EL (cell line): ENCODE results near the gene SCGB1C1.
A peak's percentile ranks its signal among the peaks of the same experiment; 100 is the strongest.
"Not testable (repeated sequence)": the region's sequence is repeated elsewhere in the genome, so short reads cannot be mapped to it uniquely, and the experiment has no call there.

ENCODE experiments used
- DNase-seq: peaks from one replicate; pipeline ENCODE4 v3.0.0-alpha.2; 2016

SCGB1C1 gene

DNA sequence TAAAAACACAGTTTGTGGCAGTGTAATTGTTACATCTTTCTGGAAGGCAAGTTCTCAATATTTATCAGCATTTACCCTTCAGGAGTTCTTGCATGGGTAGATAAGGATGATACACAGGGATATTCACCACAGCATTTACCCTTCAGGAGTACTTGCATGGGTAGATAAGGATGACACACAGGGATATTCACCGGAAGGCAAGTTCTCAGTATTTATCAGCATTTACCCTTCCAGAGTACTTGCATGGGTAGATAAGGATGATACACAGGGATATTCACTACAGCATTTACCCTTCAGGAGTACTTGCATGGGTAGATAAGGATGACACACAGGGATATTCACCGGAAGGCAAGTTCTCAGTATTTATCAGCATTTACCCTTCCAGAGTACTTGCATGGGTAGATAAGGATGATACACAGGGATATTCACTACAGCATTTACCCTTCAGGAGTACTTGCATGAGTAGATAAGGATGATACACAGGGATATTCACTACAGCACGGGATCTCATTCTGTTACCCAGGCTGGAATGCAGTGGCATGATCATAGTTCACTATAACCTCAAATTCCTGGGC lies 27.9 kb downstream of the SCGB1C1 start:
- DNase-seq, result not testable (repeated sequence)

DNA sequence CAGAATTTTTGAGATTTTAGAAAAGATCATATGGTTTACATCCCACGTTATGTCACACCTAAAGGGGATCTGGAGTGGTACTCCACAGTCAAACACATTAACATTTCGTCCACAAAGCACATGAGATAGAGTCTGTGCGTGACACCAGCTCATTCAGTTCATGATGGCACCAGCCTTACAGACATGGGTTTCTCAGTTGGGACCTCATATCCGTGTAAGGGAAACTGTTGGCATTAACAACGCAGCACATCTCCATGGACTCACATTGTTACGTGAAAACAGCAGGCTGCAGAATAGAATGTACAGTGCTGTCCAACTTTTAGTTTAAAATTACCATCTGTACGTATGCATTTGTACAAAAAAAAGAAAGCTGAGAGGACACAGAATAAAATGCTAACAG lies 28.7 kb downstream of the SCGB1C1 start:
- DNase-seq, result no peak

- no peak for DNase-seq
Observed at GRCh38 chr11:221998-222789, 29.3 kb downstream of the SCGB1C1 start.

DNA sequence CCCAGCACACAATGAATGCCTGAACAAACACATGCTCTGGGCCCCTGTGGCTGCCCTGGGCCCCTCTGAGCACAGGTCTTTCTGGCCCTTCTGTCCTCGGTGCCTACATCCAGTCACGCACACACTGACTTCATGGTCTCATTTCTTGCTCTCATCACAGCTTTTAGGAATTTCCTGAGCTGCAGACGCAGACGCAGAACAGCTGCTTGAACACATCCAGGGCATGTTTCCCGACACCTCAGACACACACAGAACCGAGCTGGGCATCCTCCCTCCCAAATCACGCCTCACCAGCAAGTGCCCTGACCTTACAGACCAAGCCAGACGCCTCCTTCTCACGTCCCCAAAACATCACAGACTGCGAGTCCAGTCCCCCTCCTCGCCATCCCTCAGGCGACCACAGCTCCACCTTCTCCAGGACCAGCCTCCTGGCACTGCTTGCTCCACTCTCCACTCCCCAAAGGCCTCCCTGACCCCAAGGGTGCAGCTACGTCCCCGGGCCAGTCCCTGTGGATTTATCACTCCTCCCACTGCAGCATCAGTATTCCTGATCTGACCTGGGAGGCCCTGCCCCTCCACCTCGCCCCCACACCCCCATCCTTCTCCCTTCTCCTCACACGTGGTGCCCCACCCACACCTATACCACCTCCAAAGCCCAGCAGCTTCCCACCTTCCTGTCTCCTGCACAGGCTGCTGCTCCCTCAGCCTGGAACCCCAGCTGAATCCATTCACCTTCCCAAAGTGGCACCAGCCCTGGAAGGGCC lies 30.3 kb downstream of the SCGB1C1 start:
- DNase-seq, result no peak

DNA sequence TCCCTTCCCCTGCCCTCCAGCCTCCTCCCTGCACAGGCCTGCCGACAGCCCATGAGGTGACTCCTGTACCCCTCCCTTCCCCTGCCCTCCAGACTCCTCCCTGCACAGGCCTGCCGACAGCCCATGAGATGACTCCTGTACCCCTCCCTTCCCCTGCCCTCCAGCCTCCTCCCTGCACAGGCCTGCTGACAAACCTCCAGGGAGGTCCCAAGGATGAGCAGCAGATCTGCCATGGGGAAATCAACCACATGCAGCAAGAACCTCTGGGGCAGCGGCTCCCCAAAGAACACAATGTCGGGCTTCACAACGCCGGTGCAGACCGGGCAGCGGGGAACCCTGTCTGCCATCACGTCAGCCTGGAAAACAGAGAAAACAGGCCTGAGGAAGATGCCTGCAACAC lies 31.0 kb downstream of the SCGB1C1 start:
- no peak for DNase-seq

- no peak for DNase-seq
Observed at GRCh38 chr11:224424-224823, 31.5 kb downstream of the SCGB1C1 start.

GRCh38 chr11:225734-226453 lies 33.0 kb downstream of the SCGB1C1 start:
- DNase-seq, result no peak

DNA sequence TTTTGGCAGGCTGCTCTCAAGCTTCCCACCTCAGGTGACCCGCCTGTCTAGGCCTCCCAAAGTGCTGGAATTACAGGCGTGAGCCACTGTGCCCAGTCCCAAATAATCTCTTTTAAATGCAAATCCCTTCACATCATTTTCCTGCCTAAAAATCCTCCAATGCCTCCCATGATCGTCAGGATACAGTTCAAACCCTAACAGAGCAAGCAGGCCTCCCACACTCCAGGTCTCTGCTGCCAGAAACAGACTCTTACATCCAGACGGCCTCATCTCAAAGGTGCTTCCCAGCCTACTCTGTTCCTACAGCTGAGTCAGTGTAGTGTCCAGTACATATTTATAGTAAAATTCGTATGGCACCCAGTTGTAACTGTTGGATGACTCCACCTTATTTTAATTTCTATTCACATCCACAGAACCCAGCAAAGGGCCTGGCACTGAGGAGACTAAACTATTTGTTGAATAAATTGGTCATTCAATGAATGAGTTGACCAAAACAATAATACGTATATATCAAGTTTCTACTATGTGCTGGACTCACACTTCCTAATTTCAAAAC lies 35.0 kb downstream of the SCGB1C1 start:
- no peak for DNase-seq

- no peak for DNase-seq
Observed at GRCh38 chr11:230431-230830, 37.6 kb downstream of the SCGB1C1 start.

- no peak for DNase-seq
Observed at GRCh38 chr11:232783-233565, 40.1 kb downstream of the SCGB1C1 start.

DNA sequence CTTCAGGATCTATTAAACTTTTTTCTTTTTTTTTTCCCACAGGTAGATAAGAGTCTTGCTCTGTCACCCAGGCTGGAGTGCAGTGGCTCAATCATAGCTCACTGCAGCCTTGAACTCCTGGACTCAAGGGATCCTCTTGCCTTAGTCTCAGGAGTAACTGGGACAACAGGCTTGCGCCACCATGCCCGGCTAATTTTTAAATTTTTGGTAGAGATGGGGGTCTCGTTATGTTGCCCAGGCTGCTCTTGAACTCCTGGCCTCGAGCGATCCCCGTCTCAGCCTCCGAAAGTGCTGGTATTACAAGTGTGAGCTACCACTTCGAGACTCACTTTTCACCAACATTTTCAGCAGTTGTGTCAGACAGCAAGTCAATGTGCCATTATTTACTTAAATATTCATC lies 42.3 kb downstream of the SCGB1C1 start:
- DNase-seq, result no peak

DNA sequence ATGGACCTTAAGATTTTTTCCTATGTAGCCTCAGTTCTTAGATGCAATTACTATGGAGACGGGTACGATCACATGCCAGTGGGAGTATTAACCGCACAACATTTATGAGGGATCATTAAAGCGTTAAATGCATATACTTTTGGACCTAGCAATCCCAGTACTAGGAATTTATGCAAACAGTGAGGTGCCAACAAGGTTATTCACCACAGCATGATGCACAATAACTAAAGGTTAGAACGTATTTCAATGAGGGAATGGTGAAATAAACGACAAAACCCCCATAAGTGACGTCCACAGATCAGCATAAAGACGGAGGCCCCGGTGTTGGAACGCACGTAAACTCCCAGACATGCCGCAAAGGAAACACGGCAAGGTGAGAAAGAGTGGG lies 42.7 kb downstream of the SCGB1C1 start:
- DNase-seq, result no peak

GRCh38 chr11:235997-236773 lies 43.3 kb downstream of the SCGB1C1 start, which contains the start of gene SIRT3:
SIRT3 (minus strand) TSS chr11:236342; CDS start chr11:236328, 14 bp downstream.
- peak; percentile 78 for DNase-seq

- DNase-seq, result peak; percentile 86
Observed at GRCh38 chr11:236774-237767, 44.2 kb downstream of the SCGB1C1 start, which contains the start of gene PSMD13. PSMD13 (plus strand) TSS chr11:236976; CDS start chr11:237050, 74 bp downstream.

DNA sequence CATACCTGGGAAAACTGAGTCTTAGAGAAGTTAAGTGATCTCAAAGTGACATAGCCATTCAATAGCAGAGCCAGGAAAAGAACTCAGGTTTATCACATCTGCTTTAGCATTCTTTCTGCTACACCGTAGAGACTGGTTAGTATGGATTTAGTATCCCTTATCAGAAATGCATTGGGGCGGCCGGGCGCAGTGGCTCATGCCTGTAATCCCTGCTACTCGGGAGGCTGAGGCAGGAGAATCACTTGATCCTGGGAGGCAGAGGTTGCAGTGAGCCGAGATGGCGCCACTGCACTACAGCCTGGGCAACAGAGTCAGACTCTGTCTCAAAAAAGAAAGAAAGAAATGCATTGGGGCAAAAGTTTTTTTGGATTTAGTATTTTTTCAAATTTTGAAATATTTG lies 45.5 kb downstream of the SCGB1C1 start:
- DNase-seq, result not testable (repeated sequence)

DNA sequence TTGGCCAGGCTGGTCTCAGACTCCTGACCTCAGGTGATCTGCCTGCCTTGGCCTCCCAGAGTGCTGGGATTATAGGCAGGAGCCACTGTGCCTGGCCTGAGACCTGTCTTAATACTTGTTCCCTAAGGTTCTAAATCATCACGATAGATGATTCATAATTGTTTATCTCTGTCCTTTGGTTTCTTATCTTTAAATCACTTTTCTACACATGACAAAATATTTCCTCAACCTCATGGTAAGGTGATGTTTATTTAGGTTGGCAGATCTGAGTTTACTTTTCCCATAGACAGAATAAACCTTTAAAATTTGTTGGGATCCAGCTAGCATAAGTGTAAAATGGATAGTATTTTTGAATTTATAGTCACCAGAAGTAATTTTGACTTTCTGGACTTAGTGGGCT lies 47.4 kb downstream of the SCGB1C1 start:
- DNase-seq, result no peak

DNA sequence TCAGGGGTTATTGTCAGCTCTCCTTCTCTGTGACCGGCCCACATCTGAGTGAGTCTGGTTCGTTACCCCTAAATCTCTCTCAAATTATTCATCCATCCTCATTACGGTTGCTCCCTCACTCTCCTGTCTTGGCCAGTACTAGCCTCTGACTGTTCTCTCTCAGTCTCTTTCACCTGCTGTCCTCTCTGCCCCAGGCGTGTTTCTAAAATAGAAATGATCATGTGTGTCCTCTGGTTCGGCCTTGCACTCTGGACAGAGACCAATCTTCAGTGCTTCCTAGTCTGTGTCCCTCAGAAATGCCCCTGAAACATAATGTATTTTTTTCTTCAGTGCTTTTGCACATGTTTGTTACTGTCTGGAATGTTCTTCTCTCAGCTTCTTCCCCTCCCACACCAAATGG lies 48.8 kb downstream of the SCGB1C1 start:
- DNase-seq, result no peak
